ENCODE data around the gene GZF1.

The GZF1 gene

DNA sequence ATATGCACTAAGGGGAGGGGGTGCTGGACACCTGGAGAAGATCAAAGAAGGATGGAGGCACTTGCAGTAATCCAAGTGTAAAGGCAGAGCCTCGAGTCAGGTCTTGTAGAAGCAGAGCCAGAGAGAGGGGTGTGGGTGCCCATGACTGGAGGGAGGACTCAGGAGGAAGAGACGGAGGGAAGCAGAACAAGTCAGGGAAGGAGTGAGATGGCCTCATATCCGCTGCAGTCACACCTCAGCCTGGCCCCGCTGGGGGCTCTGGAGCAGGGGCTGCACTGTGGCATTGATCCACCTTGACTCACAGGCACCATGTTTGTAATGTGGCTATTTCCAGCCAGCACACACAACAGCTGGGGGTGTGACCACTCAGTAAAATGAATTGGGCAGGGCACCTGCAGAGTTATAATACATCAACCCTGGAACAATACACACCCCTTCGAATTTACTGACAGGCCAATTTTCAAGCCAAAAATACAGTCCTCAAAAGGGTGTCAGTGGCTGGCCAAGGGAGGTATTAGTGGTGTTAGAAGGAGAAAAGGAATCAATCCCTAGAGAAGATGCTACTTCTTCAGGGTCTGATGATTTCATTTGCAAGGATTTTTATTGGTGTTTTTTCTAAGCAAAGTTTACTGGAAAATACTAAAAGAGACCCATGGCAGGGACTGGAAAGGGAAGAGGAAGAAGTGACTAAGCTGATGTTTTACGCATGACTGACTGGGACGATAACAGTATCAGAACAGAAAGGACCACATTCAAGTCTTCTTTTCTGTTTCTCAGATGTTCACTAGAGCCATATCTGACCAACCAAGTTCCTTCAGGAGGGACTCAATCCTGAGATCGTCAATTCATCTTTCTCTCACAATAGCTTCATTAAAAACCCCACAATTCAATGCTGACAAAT lies 30.3 kb upstream of the GZF1 start:
- TF ChIP-seq TAF1 (IDR thresholded peaks at IDR 0.05; ENCODE audit: borderline replicate concordance, low read depth, low read length), result no peak
- TF ChIP-seq POLR2A (IDR thresholded peaks at IDR 0.05; ENCODE audit: low read depth, low read length), result no peak
- TF ChIP-seq POLR2AphosphoS5 (IDR thresholded peaks at IDR 0.05; ENCODE audit: low read depth, low read length), result no peak
- DNase-seq (ENCODE audit: insufficient read length) (no peak), FAIRE-seq (no peak)

DNA sequence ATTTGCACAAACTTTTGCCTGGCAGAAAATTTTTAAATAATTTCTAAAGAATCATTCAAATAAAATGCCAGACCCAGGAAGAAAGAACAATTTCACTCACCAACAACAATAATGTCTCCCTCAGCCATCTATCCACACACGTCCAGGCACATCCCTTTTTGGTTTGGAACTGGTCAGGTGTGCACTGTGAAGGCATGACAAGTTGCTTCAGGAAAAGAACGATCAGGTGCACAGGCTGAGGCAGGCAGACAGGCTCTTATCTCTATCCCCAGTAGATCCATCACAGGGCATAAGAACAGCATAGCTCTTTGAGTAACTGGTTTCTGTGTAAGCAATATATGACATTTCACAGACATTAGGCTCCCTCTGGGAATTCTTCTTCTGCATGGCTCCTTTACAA lies 29.5 kb upstream of the GZF1 start:
- TF ChIP-seq POLR2AphosphoS5 (IDR thresholded peaks at IDR 0.05; ENCODE audit: low read depth, low read length), result no peak
- TF ChIP-seq TAF1 (IDR thresholded peaks at IDR 0.05; ENCODE audit: borderline replicate concordance, low read depth, low read length), result no peak
- no peak for TF ChIP-seq POLR2A (IDR thresholded peaks at IDR 0.05; ENCODE audit: low read depth, low read length)
- FAIRE-seq, result peak; percentile 5
- DNase-seq (ENCODE audit: insufficient read length), result no peak

DNA sequence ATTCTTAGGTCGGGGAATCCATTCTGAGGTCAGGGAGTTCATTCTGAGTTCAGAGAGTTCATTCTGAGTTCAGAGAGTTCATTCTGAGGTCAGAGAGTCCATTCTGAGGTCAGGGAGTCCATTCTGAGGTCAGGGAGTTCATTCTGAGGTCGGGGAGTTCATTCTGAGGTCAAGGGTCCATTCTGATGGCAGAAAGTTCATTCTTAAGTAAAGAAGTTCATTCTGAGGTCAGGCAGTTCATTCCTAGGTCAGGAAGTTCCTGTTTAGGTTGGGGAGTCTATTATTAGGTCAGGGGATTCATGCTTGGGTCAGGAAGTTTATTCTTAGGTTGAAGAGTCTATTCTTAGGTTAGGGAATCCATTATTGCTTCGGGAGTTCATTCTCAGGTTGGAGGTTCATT lies 27.9 kb upstream of the GZF1 start:
- no peak for DNase-seq (ENCODE audit: insufficient read length)
- TF ChIP-seq POLR2AphosphoS5 (IDR thresholded peaks at IDR 0.05; ENCODE audit: low read depth, low read length) (no peak), POLR2A (IDR thresholded peaks at IDR 0.05; ENCODE audit: low read depth, low read length) (no peak), TAF1 (IDR thresholded peaks at IDR 0.05; ENCODE audit: borderline replicate concordance, low read depth, low read length) (no peak)
- FAIRE-seq, result no peak

DNA sequence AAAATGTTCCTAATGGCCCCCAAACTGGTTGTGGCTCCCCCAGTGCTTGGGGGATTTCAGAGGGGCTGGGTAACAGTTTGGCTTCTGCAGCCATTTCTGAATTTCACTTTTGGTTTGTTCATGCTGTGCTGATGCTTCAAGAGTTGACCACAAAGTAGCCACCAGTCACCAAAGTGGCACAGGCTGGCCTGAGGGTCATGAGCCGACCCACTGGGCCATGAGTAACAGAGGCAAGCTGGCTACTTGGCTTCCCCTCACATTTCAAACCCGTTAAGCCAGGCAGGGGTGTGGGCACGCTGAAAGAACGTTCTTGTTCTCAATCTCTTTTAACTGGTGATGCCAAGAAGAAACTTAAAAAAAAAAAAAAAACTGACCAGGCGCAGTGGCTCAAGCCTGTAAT lies 26.5 kb upstream of the GZF1 start:
- TF ChIP-seq POLR2A (IDR thresholded peaks at IDR 0.05; ENCODE audit: low read depth, low read length) (no peak), TAF1 (IDR thresholded peaks at IDR 0.05; ENCODE audit: borderline replicate concordance, low read depth, low read length) (no peak)
- DNase-seq (ENCODE audit: insufficient read length), result no peak
- no peak for FAIRE-seq

DNA sequence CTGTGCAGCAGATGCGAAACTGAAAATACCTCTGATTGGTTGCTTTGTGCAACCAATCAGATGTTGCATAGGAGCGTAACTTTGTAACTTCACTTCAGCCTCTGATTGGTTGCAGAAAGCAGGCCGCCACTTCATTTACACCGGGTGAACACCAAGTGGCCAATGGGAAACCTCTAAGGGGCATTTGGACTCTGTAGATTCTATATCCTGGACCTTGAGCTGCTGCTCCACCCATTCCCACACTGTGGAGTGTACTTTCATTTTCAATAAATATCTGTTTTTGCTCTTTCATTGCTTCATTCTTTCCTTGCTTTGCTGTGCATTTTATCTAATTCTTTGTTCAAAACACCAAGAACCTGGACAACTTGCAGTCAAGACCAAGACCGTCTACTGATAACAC lies 25.5 kb upstream of the GZF1 start:
- TF ChIP-seq TAF1 (IDR thresholded peaks at IDR 0.05; ENCODE audit: borderline replicate concordance, low read depth, low read length), result no peak
- TF ChIP-seq POLR2A (IDR thresholded peaks at IDR 0.05; ENCODE audit: low read depth, low read length), result no peak
- TF ChIP-seq POLR2AphosphoS5 (IDR thresholded peaks at IDR 0.05; ENCODE audit: low read depth, low read length), result no peak
- DNase-seq (ENCODE audit: insufficient read length) (no peak), FAIRE-seq (no peak)

DNA sequence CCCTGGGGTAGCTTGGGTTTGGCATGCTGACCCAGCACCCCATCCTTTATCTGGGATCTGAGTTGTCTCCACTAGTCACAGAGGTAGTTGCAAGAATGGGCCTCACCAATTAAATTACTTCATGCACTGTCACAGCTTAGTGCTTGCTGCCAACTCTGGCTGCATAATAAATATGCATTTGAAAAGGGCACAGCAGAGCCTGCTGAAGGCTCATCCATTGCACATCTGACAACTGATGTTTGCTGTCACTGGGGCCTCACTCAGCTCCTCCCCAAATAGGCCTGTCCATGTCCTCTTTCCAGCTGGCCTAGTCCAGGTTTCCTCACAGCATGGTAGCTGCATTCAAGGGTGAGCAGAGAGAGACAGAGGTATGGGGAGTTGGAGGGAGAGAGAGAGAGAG lies 24.7 kb upstream of the GZF1 start:
- TF ChIP-seq POLR2A (IDR thresholded peaks at IDR 0.05; ENCODE audit: low read depth, low read length) (no peak), POLR2AphosphoS5 (IDR thresholded peaks at IDR 0.05; ENCODE audit: low read depth, low read length) (no peak)
- DNase-seq (ENCODE audit: insufficient read length), result no peak
- no peak for FAIRE-seq

DNA sequence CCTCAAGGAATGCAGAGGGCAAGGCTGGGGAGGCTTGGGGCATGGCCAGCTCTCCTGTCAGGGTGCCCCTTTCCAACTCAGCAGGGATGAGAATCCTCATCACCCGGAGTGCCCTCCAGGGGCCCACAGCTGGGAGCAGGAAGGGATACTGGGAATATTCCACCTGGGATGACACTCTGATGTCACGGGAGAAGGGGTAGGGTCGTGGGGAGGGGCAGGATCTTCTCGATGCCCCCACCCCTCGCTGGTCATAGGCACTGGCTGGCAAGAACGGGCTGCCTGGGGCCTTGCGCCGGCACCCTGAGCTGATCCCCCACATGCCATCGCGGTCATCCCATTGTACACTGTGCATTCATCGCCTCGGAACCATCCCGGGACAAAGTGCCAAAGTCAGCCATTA lies 22.0 kb upstream of the GZF1 start:
- FAIRE-seq (no peak), DNase-seq (ENCODE audit: insufficient read length) (no peak)
- no peak for TF ChIP-seq TAF1 (IDR thresholded peaks at IDR 0.05; ENCODE audit: borderline replicate concordance, low read depth, low read length)
- no peak for TF ChIP-seq POLR2AphosphoS5 (IDR thresholded peaks at IDR 0.05; ENCODE audit: low read depth, low read length)
- TF ChIP-seq POLR2A (IDR thresholded peaks at IDR 0.05; ENCODE audit: low read depth, low read length), result no peak

DNA sequence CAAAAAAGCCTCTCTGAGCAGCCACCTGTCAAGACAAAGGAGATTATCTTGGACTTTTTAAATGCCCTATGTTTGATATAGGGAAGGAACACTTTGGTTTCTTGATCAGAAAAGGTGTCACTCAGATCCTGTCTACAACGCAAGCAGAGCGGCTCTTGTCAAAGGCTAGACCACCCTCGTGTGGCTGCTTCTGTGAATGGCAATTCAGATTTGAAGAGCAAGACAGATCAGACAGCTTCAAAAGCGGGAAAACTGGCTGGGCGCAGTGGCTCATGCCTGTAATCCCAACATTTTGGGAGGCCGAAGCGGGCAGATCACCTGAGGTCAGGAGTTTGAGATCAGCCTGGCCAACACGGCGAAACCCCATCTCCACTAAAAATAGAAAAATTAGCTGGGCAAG lies 21.5 kb upstream of the GZF1 start:
- FAIRE-seq, result peak; percentile 74

DNA sequence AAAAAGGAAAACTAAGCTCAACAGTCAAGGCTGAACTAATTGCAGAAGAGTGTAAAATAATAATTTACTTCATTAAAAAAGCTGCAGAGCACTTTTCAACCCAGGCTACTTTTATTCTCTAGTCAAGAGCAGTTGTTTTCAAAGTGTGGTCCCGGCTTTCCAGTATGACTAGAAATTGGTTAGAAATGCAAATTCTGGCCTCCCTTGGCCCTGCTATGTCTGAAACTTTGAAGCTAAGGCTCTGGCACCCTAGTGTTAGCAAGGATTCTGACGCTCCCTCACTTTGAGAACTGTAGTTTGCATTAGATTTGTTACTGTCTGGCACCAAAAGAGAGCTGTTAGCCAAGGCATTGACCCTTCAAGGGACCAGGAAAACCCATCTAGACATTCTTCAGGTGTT lies 20.9 kb upstream of the GZF1 start:
- FAIRE-seq, result no peak
- DNase-seq (ENCODE audit: insufficient read length), result peak; percentile 31

More for the DNA sequence above, 21.5 kb upstream of the GZF1 start:
- DNase-seq (ENCODE audit: insufficient read length), result peak; percentile 34
- TF ChIP-seq POLR2AphosphoS5 (IDR thresholded peaks at IDR 0.05; ENCODE audit: low read depth, low read length), result no peak
- TF ChIP-seq TAF1 (IDR thresholded peaks at IDR 0.05; ENCODE audit: borderline replicate concordance, low read depth, low read length), result no peak
- TF ChIP-seq POLR2A (IDR thresholded peaks at IDR 0.05; ENCODE audit: low read depth, low read length), result no peak

DNA sequence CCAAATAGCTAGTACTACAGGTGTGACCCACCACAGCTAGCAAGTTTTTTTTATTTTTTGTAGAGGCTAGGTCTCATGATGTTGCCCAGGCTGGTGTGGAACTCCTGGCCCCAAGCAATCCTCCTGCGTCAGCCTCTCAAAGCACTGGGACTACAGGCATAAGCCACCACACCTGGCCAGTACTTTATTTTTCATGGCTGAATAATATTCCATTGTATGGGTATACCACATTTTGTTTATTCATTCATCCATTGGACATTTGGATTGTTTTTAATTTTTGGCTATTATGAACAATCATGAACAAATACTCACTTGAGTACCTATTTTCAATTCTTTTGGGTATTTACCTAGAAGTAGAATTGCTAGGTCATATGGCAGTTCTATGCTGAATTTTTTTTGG lies 18.4 kb upstream of the GZF1 start:
- TF ChIP-seq POLR2AphosphoS5 (IDR thresholded peaks at IDR 0.05; ENCODE audit: low read depth, low read length), result no peak
- TF ChIP-seq POLR2A (IDR thresholded peaks at IDR 0.05; ENCODE audit: low read depth, low read length), result no peak
- no peak for TF ChIP-seq TAF1 (IDR thresholded peaks at IDR 0.05; ENCODE audit: borderline replicate concordance, low read depth, low read length)
- no peak for FAIRE-seq
- no peak for DNase-seq (ENCODE audit: insufficient read length)

More for the DNA sequence above, 20.9 kb upstream of the GZF1 start:
- TF ChIP-seq POLR2A (IDR thresholded peaks at IDR 0.05; ENCODE audit: low read depth, low read length) (no peak), POLR2AphosphoS5 (IDR thresholded peaks at IDR 0.05; ENCODE audit: low read depth, low read length) (no peak), TAF1 (IDR thresholded peaks at IDR 0.05; ENCODE audit: borderline replicate concordance, low read depth, low read length) (no peak)

DNA sequence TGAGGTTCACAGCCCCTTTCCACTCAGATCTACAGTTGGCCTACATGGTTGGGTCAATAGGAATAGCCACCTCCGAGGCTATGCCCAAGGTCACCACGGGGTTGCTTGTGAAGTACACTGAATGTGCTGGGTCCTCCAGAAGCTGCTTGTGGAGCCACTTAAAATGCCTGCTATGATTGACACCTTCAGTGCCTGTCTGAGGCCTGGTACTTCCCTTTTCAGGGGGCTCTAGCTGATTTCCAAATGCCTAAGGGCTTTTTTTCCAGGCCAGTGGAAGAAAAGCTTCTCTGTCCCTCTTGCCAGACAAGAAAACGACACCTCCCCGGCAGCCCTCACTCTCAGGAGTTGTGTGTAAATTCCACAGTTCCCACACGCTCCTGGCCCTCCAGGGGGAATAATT lies 17.6 kb upstream of the GZF1 start:
- TF ChIP-seq POLR2AphosphoS5 (IDR thresholded peaks at IDR 0.05; ENCODE audit: low read depth, low read length), result no peak
- TF ChIP-seq TAF1 (IDR thresholded peaks at IDR 0.05; ENCODE audit: borderline replicate concordance, low read depth, low read length), result no peak
- TF ChIP-seq POLR2A (IDR thresholded peaks at IDR 0.05; ENCODE audit: low read depth, low read length), result no peak
- FAIRE-seq, result no peak
- no peak for DNase-seq (ENCODE audit: insufficient read length)

DNA sequence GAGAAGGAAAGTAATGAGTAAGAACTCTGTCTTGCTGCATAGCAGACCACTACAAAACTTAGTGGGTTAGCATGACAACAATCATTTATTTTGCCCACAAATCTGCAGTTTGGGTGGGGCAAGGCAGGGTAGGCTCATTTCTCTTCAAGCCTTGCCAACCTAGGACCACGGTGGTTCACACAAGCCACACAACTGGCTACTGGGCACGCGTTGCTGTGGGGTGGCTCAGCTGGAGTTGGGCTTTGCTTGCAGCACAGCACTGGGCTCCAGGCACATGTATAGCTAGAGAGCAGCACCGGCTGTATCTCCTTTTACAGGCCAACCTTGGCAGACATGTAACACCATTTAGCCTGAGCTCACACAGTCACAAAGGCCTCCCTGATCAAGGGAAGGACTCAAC lies 16.0 kb upstream of the GZF1 start:
- DNase-seq (ENCODE audit: insufficient read length) (no peak), FAIRE-seq (no peak)
- TF ChIP-seq TAF1 (IDR thresholded peaks at IDR 0.05; ENCODE audit: borderline replicate concordance, low read depth, low read length), result no peak
- no peak for TF ChIP-seq POLR2AphosphoS5 (IDR thresholded peaks at IDR 0.05; ENCODE audit: low read depth, low read length)
- no peak for TF ChIP-seq POLR2A (IDR thresholded peaks at IDR 0.05; ENCODE audit: low read depth, low read length)
